ENCODE measurements around the gene GATA1. TPM values are rescaled to one million over a fixed set of nuclear protein-coding genes. Genes with fewer than 3 reads are reported as not detected.

Gene GATA1
- total RNA-seq, 1 experiment from 2014 or later, result not detected

DNA sequence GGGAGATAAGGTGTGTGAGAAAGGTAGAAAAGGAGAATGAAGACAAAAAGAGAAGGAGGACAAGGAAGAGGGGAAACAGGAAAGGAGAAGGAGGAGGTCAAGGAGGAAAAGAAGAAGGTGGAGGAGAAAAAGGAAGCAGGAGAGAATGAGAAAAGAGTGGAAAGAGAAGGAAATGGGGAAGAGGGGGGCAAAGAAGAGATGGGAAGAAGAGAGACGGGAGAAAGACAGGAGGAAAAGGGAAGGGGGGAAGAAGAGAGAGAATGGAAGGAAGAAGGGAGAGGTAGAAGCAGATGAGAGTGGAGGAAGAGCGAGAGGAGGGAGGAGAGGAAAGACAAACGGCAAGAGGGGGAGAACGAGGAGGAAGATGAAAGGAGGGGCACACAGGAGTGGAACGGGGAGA, 4.1 kb downstream of the GATA1 start:
- Mint-ChIP-seq H3K27me3 (ENCODE audit: insufficient read depth, unreplicated experiment) (no peaks in the 10 kb centered on the region), H3K4me3 (ENCODE audit: unreplicated experiment) (no peak overlapping the region), H3K36me3 (ENCODE audit: insufficient read depth, unreplicated experiment) (peaks cover 6% of the 10 kb centered on the region), H3K9me3 (ENCODE audit: unreplicated experiment) (no peaks in the 10 kb centered on the region), H3K4me1 (ENCODE audit: low read depth, unreplicated experiment) (peaks cover 18% of the 10 kb centered on the region), H3K27ac (ENCODE audit: unreplicated experiment) (no peak overlapping the region)
- BruUV-seq (replicated peaks), result no TSS peak
- peaks cover 13% of the 10 kb centered on the region for H3K4me1 ChIP-seq
- POLR2A ChIA-PET, result interaction anchor here (0.6 kb wide), 1 partner anchor 80 kb away, joined by 3 read pairs; no protein-coding TSS in a partner anchor
- no peak overlapping the region for H3K4me3 ChIP-seq (ENCODE audit: low read depth, low read length)
- H3K9me3 ChIP-seq, result no peaks in the 10 kb centered on the region
- DNase-seq, result no peak
- no peaks in the 10 kb centered on the region for H3K36me3 ChIP-seq (ENCODE audit: control insufficient read depth, insufficient read depth, low read length)
- CTCF ChIA-PET, result no interaction called here
- no peaks in the 10 kb centered on the region for H3K27me3 ChIP-seq (replicated peaks; ENCODE audit: control insufficient read depth, insufficient read depth, low read length)
- intact Hi-C loops (cut with micrococcal nuclease; ENCODE audit: unreplicated experiment), result no loop called here
- TF ChIP-seq CTCF (IDR thresholded peaks at IDR 0.05; ENCODE audit: insufficient read depth in 1 of 2, low read depth in 1 of 2, low read length in 1 of 2, severe bottlenecking in 1 of 2, unreplicated experiment in 1 of 2), result no peak

- H3K4me3 ChIP-seq (ENCODE audit: low read depth, low read length), result no peak overlapping the region
- Mint-ChIP-seq H3K27me3 (ENCODE audit: insufficient read depth, unreplicated experiment) (no peaks in the 10 kb centered on the region), H3K9me3 (ENCODE audit: unreplicated experiment) (no peaks in the 10 kb centered on the region), H3K36me3 (ENCODE audit: insufficient read depth, unreplicated experiment) (peaks cover 6% of the 10 kb centered on the region), H3K27ac (ENCODE audit: unreplicated experiment) (no peak overlapping the region), H3K4me1 (ENCODE audit: low read depth, unreplicated experiment) (peaks cover 18% of the 10 kb centered on the region), H3K4me3 (ENCODE audit: unreplicated experiment) (no peak overlapping the region)
- ChIA-PET CTCF (no interaction called here), POLR2A (no interaction called here)
- no peak for DNase-seq
- intact Hi-C loops (cut with micrococcal nuclease; ENCODE audit: unreplicated experiment), result no loop called here
- BruUV-seq (replicated peaks), result no TSS peak
- peaks cover 18% of the 10 kb centered on the region for H3K4me1 ChIP-seq
- no peaks in the 10 kb centered on the region for H3K9me3 ChIP-seq
- H3K36me3 ChIP-seq (ENCODE audit: control insufficient read depth, insufficient read depth, low read length), result no peaks in the 10 kb centered on the region
- TF ChIP-seq CTCF (IDR thresholded peaks at IDR 0.05; ENCODE audit: insufficient read depth in 1 of 2, low read depth in 1 of 2, low read length in 1 of 2, severe bottlenecking in 1 of 2, unreplicated experiment in 1 of 2), result no peak
- H3K27me3 ChIP-seq (replicated peaks; ENCODE audit: control insufficient read depth, insufficient read depth, low read length), result no peaks in the 10 kb centered on the region
Observed at GRCh38 chrX:48791063-48791820, 4.9 kb downstream of the GATA1 start.

- no peaks in the 10 kb centered on the region for H3K27me3 Mint-ChIP-seq (ENCODE audit: insufficient read depth, unreplicated experiment)
- no peaks in the 10 kb centered on the region for H3K9me3 Mint-ChIP-seq (ENCODE audit: unreplicated experiment)
Observed at GRCh38 chrX:48792219-48792618, 5.8 kb downstream of the GATA1 start.

More at GRCh38 chrX:48792219-48792618, 5.8 kb downstream of the GATA1 start:
- POLR2A ChIA-PET, result no interaction called here
- peaks cover 18% of the 10 kb centered on the region for H3K4me1 ChIP-seq
- no peak overlapping the region for H3K4me3 ChIP-seq (ENCODE audit: low read depth, low read length)
- H3K36me3 Mint-ChIP-seq (ENCODE audit: insufficient read depth, unreplicated experiment), result peaks cover 6% of the 10 kb centered on the region
- no peaks in the 10 kb centered on the region for H3K9me3 ChIP-seq
- no peak overlapping the region for H3K27ac Mint-ChIP-seq (ENCODE audit: unreplicated experiment)
- no TSS peak for BruUV-seq (replicated peaks)
- CTCF ChIA-PET, result no interaction called here
- H3K36me3 ChIP-seq (ENCODE audit: control insufficient read depth, insufficient read depth, low read length), result no peaks in the 10 kb centered on the region
- no peaks in the 10 kb centered on the region for H3K27me3 ChIP-seq (replicated peaks; ENCODE audit: control insufficient read depth, insufficient read depth, low read length)
- no peak overlapping the region for H3K4me3 Mint-ChIP-seq (ENCODE audit: unreplicated experiment)
- peaks cover 18% of the 10 kb centered on the region for H3K4me1 Mint-ChIP-seq (ENCODE audit: low read depth, unreplicated experiment)
- no peak for TF ChIP-seq CTCF (IDR thresholded peaks at IDR 0.05; ENCODE audit: insufficient read depth in 1 of 2, low read depth in 1 of 2, low read length in 1 of 2, severe bottlenecking in 1 of 2, unreplicated experiment in 1 of 2)
- DNase-seq, result no peak
- intact Hi-C loops (cut with micrococcal nuclease; ENCODE audit: unreplicated experiment), result no loop called here
